CD4-positive, alpha-beta T cell treated with Interferon alpha-2 for 1 hour (primary cell): ENCODE measurements around the gene COTL1.
"Not testable (repeated sequence)": the region's sequence is repeated elsewhere in the genome, so short reads cannot be mapped to it uniquely, and the experiment has no call there.

Experiments used
- DNase-seq, 2 donors: peaks; one replicate each; pipeline ENCODE4 v3.0.0-alpha.2; 2020 to 2022

Gene COTL1

GRCh38 chr16:84641643-84642358 is 23.9 kb upstream of the COTL1 start:
- DNase-seq: no peak

DNA sequence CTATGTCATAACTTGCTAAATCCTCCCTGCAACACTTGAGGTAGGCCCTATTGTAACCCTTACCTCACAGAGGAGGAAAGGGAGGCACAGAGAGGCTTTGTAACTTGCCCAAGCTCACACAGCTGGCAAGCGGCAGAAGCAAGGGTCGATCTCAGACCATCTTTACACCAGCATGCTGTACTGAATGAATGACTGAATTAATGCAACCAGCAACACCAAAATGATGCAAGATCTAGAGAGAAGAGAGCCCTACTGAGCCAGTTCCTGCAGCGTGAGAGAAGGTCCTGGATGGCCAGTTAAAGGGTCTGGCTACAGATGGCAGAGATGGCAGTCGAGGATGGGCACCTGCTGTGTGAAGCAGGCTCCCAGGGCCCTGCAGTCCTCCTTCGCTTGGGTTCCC is 22.3 kb upstream of the COTL1 start:
- no peak for DNase-seq

GRCh38 chr16:84638231-84638806 is 20.4 kb upstream of the COTL1 start:
- no peak for DNase-seq

DNA sequence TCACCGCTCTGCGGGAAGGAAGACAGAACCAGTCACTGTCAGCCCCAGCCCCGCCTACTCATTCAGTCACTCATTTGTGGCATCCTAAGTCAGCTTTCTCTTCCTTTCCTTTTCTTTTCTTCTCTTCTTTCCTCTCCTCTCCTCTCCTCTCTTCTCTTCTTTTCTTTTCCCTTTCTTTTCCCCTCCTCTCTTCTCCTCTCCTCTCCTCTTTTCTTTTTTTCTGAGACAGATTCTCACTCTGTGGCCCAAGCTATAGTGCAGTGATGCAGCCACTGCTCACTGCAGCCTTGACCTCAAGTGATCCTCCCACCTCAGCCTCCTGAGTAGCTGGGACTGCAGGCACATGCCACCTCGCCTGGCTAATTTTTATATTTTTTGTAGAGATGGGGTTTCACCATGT is 19.8 kb upstream of the COTL1 start:
- DNase-seq: no peak

- no peak for DNase-seq
These were observed 17.8 kb upstream of the COTL1 start for GRCh38 chr16:84635702-84636101.

DNA sequence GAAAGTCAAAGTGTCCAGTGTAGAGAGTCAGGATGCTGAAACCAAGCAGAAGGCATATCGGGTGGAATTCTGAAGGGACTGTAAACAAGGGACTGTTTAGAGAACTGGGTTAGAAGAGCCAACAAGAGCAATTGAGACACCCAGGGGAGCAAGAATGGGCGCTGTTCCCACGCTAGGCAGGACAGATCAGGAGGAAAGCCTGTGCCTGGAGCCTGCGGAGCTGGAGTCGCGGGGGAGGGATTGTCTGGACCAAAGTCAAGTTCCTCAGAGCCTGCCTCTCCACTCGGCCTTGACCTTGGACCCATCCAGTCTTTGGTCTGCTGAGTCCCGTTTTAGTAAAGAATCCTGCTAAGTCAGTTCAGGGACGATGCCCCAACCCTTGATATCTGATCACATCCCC is 15.7 kb upstream of the COTL1 start:
- DNase-seq: no peak

- not testable (repeated sequence) for DNase-seq
These were observed 15.0 kb upstream of the COTL1 start for GRCh38 chr16:84632862-84633261.

DNA sequence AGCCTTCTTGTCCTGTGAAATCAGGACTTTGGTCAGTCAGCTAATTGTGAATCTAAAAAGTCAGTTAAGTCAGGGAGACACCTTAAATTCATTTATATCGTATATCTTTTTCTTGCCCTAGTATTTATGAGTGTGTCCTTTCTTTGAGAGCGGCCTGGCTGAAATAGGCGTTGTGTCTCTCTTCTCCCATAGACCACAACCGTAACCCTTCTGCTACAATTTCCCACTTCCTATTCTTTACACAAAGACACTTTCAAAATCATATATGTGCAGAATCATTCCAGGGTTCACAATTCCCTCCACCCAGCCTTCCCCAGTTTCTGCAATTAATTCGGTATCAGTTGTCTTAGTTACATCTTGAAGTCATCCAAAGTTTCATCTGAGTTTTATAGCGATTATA is 14.0 kb upstream of the COTL1 start:
- no peak for DNase-seq

DNA sequence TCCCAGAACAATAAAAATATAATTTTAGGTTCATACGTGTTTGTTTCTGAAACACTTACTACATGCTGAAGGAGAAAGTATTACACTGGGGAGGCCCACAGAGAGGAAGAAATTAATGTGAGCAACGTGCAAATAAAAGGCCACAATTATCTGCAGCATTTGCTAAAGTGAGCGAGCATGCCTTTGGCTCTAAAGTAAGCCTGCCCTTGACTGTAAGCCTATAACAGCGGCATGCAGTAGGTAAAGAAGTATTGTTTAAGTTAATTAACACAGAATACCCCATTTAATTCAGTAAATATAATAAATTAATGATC is 13.2 kb upstream of the COTL1 start:
- no peak for DNase-seq

GRCh38 chr16:84630446-84631152 is 12.7 kb upstream of the COTL1 start:
- DNase-seq: peak in 1 of 2 donors; percentile 34

- no peak for DNase-seq
These were observed 12.1 kb upstream of the COTL1 start for GRCh38 chr16:84630009-84630408.

DNA sequence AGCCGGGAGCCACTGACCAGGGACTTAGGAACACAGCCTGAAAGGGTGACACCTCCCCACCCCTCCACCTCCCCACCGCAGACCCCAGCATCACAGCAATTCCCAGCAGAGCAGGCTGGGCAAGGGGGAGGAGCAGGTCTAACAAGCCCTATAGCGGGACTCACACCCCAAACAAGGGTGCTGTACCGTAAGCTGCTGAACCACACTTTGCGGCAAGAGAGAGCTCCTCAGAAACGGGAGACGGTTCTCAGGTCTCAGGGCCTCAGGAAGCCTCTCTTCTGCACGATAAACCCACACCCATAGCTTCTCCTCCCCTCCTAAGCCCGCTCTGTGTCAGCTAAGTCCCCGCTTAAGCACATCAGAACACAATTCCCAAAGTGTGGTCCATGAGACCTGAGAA is 11.7 kb upstream of the COTL1 start:
- DNase-seq: no peak

GRCh38 chr16:84628226-84628731 is 10.4 kb upstream of the COTL1 start:
- no peak for DNase-seq

- DNase-seq: no peak
These were observed 7.7 kb upstream of the COTL1 start for GRCh38 chr16:84625556-84625955.

- not testable (repeated sequence) for DNase-seq
These were observed 3.0 kb upstream of the COTL1 start for GRCh38 chr16:84620913-84621312.

GRCh38 chr16:84618581-84619460 is 943 bp upstream of the COTL1 start:
- DNase-seq: no peak

GRCh38 chr16:84617041-84617790 is 662 bp downstream of the COTL1 start:
- peak in 1 of 2 donors; percentile 51 for DNase-seq

- DNase-seq: peak in 1 of 2 donors; percentile 47
These were observed 1.4 kb downstream of the COTL1 start for GRCh38 chr16:84616515-84616914.

DNA sequence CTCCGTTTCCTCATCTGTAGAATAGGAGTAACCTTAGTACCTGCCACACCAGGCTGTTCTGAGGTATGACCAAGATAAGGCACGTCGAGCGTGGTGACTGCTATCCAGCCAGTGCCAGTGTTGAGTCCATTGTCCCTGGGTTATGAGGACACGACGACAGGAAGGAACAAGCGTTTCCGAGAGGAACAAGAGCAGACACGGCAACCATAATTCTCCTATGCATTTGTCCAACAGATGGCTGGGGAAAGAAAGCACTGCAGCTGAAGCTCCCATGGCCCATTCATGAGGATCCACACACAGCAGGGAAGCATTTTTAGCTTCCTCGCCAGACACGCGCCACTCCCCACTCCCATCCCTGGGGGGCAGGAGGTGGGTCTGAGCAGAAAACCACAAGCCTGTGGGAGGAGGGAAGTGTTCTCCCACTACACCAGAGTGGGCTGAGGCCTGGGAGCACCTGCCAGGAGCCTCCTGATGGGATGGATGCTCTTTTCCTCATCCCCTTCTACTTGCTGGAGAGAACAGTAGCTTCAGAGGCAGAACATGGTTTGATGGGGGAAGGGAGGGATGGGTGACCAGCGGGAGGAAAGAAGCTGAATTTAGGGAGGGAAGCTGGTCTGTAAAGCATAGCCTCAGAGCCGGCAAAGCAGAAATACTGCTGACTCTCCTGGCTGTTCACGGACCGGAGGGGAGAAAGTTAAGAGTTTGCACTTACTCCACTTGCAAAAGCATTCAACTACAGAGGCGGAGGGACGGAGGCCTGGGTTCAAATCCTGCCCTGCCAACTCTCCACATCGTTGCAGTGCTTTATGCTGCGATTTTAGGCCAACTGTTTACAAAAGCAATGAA is 2.7 kb downstream of the COTL1 start:
- no peak for DNase-seq

- DNase-seq: no peak
These were observed 3.3 kb downstream of the COTL1 start for GRCh38 chr16:84614623-84614967.

DNA sequence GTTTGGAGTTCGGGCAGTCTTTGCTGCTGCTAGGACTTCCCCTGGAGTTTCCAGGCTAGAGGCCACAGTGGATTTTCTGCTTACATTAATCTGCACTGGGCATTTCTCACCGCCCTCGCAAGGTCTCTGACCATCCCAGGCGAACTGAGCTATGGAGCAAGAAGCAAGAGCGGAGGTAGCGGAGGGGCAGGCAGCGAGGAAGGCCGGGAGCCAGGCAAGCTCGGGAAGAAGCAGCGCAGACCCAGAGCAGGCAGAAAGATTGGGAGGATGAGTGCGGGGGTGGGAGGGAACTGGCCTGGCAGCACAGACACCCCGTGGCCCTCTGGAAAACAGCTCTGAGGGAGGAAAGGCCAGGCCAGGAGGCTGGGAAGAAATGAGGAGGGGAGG is 3.8 kb downstream of the COTL1 start:
- no peak for DNase-seq
